ENCODE measurements around the gene F8. TPM values are rescaled to one million over a fixed set of nuclear protein-coding genes. Genes with fewer than 3 reads are reported as not detected.

The F8 gene
- total RNA-seq, 1 experiment from 2014 or later = 2.6 TPM

DNA sequence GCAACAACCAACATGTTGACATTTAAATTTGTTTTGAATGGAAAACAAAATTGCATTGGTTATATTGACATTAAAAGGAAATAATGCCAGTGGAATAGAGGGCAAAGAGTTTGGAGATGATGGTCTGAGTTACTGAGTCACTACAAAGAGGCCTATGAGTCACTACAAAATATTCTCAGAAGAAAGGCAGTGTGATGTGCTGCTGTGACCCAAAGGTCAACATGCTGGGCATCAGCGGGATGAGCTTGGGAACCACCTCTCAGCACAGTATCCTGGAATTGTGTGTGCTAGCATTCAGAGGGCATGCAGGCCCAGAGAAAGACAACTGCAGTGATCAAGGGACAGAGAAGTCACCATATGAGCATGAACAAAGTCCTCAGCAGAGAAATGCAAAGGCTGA lies 45.6 kb upstream of the F8 start (continued):
- TF ChIP-seq, protein P1, sequence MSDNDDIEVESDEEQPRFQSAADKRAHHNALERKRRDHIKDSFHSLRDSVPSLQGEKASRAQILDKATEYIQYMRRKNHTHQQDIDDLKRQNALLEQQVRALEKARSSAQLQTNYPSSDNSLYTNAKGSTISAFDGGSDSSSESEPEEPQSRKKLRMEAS (IDR thresholded peaks at IDR 0.05) = 0 out of 2 replicates have a peak, but pooled peaks have one; percentile 29
- TF ChIP-seq POLR2AphosphoS5 (IDR thresholded peaks at IDR 0.05; ENCODE audit: low read depth, low read length) (no peak), CEBPB (IDR thresholded peaks at IDR 0.05; ENCODE audit: low read depth) (no peak), RAD21 (IDR thresholded peaks at IDR 0.05; ENCODE audit: low read depth) (no peak), EGR1 (IDR thresholded peaks at IDR 0.05; ENCODE audit: low read depth) (no peak), SIN3A (IDR thresholded peaks at IDR 0.05; ENCODE audit: low read depth) (no peak), ZFX (IDR thresholded peaks at IDR 0.05) (no peak)
- TF ChIP-seq, protein P2, sequence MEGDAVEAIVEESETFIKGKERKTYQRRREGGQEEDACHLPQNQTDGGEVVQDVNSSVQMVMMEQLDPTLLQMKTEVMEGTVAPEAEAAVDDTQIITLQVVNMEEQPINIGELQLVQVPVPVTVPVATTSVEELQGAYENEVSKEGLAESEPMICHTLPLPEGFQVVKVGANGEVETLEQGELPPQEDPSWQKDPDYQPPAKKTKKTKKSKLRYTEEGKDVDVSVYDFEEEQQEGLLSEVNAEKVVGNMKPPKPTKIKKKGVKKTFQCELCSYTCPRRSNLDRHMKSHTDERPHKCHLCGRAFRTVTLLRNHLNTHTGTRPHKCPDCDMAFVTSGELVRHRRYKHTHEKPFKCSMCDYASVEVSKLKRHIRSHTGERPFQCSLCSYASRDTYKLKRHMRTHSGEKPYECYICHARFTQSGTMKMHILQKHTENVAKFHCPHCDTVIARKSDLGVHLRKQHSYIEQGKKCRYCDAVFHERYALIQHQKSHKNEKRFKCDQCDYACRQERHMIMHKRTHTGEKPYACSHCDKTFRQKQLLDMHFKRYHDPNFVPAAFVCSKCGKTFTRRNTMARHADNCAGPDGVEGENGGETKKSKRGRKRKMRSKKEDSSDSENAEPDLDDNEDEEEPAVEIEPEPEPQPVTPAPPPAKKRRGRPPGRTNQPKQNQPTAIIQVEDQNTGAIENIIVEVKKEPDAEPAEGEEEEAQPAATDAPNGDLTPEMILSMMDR (IDR thresholded peaks at IDR 0.05 in 2 of 3, conservative IDR thresholded peaks at IDR 0.05 in 1 of 3; ENCODE audit: borderline replicate concordance in 1 of 3, insufficient read depth in 1 of 3, low read depth in 2 of 3, low read length in 2 of 3) = no peak
- TF ChIP-seq, protein P3, sequence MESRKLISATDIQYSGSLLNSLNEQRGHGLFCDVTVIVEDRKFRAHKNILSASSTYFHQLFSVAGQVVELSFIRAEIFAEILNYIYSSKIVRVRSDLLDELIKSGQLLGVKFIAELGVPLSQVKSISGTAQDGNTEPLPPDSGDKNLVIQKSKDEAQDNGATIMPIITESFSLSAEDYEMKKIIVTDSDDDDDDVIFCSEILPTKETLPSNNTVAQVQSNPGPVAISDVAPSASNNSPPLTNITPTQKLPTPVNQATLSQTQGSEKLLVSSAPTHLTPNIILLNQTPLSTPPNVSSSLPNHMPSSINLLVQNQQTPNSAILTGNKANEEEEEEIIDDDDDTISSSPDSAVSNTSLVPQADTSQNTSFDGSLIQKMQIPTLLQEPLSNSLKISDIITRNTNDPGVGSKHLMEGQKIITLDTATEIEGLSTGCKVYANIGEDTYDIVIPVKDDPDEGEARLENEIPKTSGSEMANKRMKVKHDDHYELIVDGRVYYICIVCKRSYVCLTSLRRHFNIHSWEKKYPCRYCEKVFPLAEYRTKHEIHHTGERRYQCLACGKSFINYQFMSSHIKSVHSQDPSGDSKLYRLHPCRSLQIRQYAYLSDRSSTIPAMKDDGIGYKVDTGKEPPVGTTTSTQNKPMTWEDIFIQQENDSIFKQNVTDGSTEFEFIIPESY (IDR thresholded peaks at IDR 0.05; ENCODE audit: extremely low read depth, insufficient replicate concordance, low read length) = no peak

DNA sequence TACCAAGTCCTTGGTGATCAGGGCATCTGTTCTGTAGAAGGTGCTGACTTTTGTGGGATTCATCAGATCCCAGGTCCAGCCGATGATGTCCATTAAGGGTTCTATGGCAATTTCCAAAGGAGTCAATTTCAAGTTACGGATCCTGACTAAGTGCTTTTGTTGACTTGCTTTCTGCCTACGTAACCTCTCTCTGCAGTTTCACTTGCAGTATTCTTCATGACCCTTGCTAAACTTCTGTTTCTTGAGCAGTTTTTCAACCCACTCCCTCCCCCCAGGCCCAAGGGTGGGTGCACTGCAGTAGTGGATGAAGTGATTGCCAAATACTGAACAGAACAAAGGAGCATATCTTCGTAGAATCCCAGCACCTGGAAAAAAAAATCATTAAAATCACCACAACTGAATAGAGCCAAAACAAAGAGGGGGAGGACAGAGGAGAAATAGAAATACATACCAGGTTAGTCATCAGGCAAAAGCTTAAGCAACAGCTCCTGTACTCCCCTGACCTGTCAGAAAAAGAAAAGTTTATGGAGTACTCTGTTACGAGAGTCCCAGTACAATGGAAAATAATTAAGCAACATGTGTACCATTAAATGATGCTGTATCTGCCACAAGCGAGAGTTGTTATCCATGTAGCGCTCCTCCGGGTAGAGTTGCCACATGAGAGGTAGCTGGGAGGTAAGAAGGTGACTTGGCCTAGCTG lies 42.7 kb upstream of the F8 start:
- ChIA-PET POLR2A (no interaction called here), CTCF (interaction anchor here (0.6 kb wide), 1 partner anchor 8 kb away, joined by 3 read pairs; no protein-coding TSS in a partner anchor), RAD21 (ENCODE audit: low non-redundant PET in 1 of 2, low total read pairs in 2 of 2, uncharacterized antibody in 2 of 2, unreplicated experiment in 2 of 2) (no interaction called here)
- Histone ChIP-seq H3K9ac (ENCODE audit: low read length) (no peak overlapping the region), H4K20me1 (ENCODE audit: insufficient read depth) (no peaks in the 10 kb centered on the region), H3K4me2 (ENCODE audit: low read length) (no peak overlapping the region), H3K36me3 (ENCODE audit: control insufficient read depth in 1 of 2, insufficient read depth in 2 of 2, low read length in 2 of 2) (no peaks in the 10 kb centered on the region; a peak in 1 of 4 replicates), H3K27me3 (ENCODE audit: insufficient read depth, low read length) (no peaks in the 10 kb centered on the region), H3K9me2 (ENCODE audit: insufficient read depth) (no peaks in the 10 kb centered on the region), H3K27ac (ENCODE audit: low read depth, low read length) (no peak overlapping the region), H2AFZ (ENCODE audit: low read depth, low read length, poor library complexity, severe bottlenecking) (no peak overlapping the region), H3K79me2 (ENCODE audit: insufficient read depth, low read length) (peaks cover 22% of the 10 kb centered on the region), H3K4me1 (ENCODE audit: control insufficient read depth in 1 of 2, insufficient read depth in 2 of 2, low read length in 2 of 2) (peaks cover 15 to 32% of the 10 kb centered on the region in 2 experiments), H3K4me3 (replicated peaks in 1 of 2; ENCODE audit: low read depth in 1 of 2, low read length in 2 of 2) (no peak overlapping the region), H3K9me3 (ENCODE audit: control insufficient read depth in 1 of 2, insufficient read depth in 1 of 2, low read depth in 1 of 2, low read length in 2 of 2) (no peaks in the 10 kb centered on the region)
- TF ChIP-seq EZH2phosphoT487 (IDR thresholded peaks at IDR 0.05; ENCODE audit: borderline replicate concordance) = no peak
- TF ChIP-seq POLR2AphosphoS5 (IDR thresholded peaks at IDR 0.05; ENCODE audit: low read depth, low read length) = no peak
- no peak for TF ChIP-seq ELF1 (IDR thresholded peaks at IDR 0.05; ENCODE audit: borderline replicate concordance, low read depth)
- no peak for TF ChIP-seq POLR2A (IDR thresholded peaks at IDR 0.05; ENCODE audit: borderline replicate concordance, extremely low read depth, insufficient read depth, insufficient read length)
- TF ChIP-seq EZH2 (IDR thresholded peaks at IDR 0.05) = no peak
- no peak for TF ChIP-seq TCF7L2 (IDR thresholded peaks at IDR 0.05; ENCODE audit: borderline replicate concordance, extremely low read depth, insufficient read depth, insufficient read length)
- ATAC-seq = no peak
- BruUV-seq (replicated peaks) = no TSS peak
- intact Hi-C loops (cut with micrococcal nuclease) = no loop called here
- DNase-seq (ENCODE audit: low read depth, low spot score) = no peak
